GM19351 (cell line): ENCODE results near the gene FAM89A.
"Not testable (repeated sequence)": the region's sequence is repeated elsewhere in the genome, so short reads cannot be mapped to it uniquely, and the experiment has no call there.

Experiments
- ATAC-seq: cut with Tn5 transposase; IDR thresholded peaks from one replicate; pipeline ENCODE4 v1.9.1; 2021; ENCODE audit warnings: mild to moderate bottlenecking, moderate library complexity; ENCODE audit not compliant: unreplicated experiment

Gene FAM89A

DNA sequence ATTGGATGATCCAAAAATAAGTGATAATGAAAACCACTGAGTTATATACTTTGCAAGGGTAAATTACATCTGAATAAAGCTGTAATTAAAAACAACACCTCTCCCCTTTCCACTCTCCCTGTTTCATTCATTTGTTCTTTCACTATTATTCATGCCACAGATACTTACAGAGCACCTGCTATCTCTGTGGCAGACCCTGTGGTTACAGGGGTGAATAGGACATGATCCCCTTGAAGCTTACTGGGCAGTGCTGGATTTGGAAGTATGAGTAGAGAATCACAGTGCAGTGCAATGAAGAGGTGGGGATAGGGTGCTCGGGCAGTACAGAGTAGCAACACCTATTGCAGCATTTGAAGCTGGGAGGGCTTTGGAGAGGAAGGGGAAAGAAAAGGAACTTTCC is 39.4 kb downstream of the FAM89A start:
- no peak for ATAC-seq

DNA sequence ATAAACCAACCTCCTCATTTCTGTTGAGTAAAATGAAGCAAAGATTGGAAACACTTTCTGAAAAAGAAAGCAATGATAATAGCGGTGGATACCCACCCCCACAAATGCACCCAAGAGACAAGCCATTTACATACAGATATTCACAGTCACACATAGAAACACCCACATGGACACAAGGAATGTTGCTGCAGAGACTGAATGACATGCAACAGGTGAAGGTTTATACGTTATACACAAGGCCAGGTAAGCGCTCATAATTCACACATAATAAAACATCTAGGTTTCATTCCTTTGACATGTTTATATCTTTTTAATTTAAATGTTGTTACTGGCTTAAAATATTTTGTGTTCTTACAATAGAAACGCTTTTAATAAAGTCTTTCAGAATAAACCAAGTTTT is 39.9 kb downstream of the FAM89A start:
- no peak for ATAC-seq

DNA sequence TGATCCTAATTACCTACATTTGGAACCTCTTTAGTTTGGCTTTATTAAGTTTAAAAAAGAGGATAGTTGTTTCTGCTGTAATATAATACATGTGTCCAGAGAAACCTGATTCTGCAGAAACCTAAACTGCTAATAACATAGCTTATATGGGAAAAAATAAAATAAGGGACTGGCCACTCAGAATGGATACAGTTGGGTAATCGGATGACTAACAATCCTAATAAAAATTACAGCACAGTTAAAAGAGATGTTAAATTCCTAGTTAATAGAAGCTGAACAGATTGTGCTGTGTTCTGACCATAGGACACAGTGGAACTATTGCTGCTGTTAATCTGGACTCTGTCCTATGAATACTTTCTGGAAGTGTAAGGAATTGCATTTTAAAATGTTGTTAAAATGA is 45.2 kb downstream of the FAM89A start:
- no peak for ATAC-seq

DNA sequence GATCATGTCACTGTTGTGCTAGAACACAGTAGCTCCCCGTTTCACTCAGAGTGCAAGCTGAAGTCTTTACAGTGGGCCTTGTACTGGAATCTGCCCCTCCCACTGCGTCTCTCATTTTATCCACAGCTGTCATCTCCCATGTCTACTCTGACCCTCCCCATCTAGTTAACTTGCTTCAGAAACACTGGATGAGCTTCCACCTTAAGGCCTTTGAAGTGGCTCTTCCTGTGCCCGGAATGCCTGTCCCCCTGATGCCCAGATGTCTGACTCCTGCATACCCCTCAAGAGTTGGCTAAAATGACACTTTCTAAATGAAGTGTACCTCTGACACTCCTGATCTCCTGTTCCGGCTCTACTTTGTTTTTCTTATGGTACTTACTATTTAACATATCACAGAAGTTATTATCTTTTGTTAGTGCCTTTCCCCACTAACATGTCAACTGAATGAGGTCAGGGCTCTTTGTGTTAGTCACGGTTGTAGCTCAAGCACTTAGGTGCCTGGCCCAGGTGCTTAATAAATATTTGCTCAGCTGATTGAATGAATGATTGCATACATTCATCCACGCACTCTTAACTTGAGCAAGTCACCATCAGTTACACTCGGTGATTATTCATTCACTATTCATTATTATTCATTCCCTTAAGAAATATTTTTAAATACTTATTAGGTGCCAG is 47.8 kb downstream of the FAM89A start:
- no peak for ATAC-seq

DNA sequence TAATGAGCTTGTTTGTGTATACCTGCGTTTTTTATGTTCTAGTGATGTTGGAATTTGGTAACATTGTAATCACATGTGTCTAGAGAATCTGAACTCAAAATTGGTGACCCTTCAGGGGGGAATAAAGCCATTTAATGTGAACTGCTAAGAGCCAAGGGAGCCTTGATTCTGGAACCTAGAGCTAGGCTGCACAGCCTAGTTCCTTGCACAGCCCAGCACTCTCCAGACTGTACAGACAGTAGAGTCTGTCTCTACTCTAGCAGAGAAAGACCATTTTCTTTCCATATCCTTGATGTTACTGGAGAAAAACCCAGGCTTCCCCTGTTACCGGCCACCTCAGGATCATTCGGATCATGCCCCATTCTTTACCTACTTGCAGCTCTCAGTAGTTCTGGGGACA is 52.6 kb downstream of the FAM89A start:
- ATAC-seq: no peak

DNA sequence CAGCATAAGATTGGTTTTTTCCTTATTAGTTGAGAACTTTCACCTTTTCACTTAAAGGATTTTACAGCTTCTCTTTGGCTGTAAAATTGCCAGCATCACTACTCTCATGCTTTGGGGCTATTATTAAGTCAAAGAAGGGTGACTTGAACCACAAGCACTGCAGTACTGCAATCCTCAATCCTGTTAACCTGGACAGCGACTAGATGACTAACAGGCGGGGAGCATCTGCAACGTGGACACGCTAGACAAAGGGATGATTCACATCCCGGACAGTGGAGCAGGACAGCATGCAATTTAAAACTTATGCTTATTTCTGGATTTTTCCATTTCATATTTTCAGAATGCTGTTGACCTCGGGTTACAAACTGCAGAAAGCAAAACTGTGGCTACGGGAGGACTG is 53.1 kb downstream of the FAM89A start:
- no peak for ATAC-seq

DNA sequence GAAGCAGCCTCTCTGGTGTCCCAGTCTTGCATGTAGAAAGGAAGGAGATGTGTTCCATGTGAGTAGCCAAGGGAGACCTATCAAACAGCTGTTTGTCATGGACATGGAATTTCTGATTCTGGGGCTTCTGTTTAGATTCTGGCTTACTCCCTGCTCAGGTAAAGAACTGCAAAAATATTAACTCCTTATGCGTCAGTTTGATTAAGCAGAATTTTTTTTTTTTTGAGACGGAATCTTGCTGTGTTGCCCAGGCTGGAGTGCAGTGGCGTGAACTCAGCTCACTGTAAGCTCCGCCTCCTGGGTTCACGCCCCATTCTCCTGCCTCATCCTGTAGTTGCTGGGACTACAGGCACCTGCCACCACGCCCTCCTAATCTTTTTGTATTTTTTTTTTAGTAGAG is 54.3 kb downstream of the FAM89A start:
- no peak for ATAC-seq

DNA sequence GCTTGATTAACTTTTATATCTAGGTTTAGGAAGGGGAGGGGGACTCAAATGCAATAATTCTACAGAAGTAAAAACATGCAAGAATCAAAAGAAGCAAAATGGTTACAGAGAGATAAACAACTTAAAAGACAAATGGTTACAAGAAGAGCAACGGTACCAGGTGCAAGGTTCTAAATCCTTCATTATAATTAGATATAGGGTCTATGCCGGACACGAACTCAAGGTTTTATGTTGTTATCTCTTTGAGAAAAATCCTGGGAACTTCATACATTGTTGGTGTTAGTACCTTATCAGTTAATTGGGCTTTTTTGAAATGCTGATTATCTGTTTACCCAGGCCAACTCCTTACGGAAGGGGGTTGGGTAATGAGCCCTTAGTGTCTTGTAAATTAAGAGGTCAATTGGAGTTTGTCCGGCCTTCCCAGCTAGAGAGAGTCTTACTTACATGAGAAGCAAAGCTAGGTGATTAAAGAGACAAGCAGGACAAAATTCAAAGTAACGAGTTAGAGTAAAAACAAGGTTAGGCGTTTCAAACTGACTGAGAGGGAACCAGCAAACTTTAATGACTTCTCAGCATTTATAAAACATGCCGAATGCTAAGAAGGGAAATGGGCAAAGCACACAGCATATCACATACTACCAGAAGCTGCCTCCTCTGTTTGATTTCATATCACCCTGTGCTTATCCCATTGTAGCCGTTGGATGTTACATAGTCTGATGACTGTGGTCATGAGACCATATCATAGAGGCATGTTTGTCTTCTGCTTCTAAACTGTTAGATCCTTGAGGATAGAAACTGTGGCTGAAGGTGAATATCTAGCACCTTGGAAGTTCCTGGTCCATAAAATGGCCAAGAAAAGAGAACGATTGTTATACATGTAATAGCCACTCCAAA is 55.2 kb downstream of the FAM89A start:
- not testable (repeated sequence) for ATAC-seq

DNA sequence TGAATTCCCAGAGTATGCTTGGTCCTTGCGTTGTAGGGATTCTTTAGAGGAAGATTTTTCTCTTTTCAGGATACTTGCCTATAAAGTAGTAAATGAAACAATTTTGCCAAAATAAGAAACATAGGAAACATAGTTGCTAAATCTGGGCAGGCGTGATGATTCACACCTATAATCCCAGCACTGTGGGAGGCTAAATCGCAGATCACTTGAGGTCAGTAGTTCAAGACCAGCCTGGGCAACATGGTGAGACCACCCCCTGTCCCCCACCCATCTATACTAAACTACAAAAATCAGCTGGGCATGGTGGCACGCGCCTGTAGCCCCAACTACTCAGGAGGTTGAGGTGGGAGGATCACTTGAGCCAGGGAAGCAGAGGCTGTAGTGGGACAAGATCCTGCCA is 56.2 kb downstream of the FAM89A start:
- ATAC-seq: no peak

DNA sequence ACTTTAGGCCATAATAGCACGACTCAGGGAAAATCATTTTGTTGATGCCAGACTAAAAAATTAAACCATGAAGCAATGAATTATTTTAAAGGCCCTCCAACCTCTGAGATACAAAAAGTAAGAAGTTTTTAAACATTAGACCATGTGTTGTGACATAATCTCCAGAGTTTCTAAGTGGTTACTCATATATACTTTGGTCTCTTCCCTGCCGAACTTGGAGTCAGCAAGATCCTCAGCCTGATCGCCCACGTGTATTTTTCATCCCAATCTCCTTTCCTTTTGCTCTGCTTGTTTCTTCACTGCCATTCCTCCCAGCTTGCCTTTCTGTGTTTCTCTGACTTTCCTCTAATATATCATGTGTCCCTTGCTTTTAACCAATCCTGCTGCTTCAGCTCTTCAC is 57.4 kb downstream of the FAM89A start:
- ATAC-seq: no peak

DNA sequence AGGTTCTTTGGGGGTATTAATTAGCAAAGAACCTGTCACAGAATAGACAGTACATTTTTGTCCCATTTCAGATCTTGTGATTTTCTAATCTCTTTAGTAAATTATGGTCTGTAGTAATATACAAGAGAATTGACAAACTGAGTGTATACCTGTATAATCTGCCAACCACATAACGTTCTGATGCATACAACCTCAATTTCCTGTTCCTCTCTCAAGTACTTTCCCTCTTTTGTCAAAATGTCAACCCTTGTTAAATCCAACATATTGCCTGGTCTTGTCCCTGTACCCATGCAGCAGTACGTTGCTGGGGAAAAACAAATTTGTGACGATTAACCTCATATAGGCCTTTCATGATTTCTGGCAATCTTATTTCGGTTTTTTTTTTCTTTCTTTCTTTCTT is 60.1 kb downstream of the FAM89A start:
- no peak for ATAC-seq

DNA sequence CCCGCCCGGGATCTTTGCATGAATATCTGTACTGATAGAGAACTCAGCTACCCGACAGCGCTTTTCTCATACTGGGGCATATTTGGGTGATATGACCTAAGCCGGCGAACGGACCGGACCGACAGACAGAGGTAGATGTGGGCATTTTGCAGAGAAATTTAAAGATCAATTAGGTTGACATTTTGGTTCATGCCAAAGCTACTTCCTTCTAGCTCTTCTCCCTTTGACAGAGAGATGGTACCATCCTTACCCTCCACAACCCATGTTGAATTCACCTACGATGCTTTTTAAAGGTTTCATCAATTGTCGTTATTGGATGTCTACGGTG is 60.7 kb downstream of the FAM89A start:
- no peak for ATAC-seq

DNA sequence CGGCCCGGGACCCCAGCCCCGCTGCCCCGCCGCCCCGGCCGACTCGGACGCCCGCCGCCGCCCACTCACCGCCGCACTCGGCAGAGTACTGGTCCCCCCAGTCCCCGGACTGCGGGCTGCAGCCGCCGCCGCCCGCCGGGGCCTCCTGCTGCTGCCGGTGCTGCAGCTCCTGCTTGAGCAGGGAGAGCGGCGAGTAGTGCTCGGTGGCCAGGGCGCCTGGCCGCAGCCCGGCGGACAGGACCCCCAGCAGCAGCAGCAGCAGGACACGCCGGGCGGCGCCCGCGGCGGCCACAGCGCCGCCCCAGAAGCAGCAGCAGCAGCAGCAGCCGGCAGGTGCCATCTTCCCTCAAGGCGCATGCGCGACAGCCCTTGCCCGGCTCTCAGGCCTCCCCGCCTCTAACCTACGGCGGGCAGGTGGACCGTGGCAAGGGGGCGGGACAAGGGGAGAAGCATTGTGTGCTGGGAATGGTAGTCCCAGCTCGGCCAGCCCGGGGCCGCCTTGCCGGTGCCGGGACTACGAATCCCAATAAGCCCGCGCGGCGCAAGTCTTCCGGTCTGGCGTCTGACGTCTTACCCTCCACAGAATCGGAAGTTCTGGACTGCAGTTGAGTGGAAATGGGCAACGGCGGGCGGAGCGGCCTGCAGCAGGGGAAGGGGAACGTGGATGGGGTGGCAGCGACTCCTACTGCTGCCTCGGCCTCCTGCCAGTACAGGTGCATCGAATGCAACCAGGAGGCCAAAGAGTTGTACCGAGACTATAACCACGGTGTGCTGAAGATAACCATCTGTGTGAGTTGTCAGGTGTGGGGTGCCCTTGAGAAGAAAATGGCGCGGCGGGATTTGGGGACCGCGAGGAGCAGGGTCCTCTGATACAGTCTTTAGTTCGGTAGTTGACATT is 61.3 kb downstream of the FAM89A start, which contains the start of the genes ARV1 and TTC13:
Gene ARV1, plus strand, starts transcription at position 604 of the 898 bp plus-strand sequence. Its CDS starts 12 bp downstream, at position 616.
Gene TTC13, minus strand, starts transcription at position 371 of the 898 bp plus-strand sequence. Its CDS starts 31 bp downstream, at position 340.
- peak; percentile 89 for ATAC-seq

DNA sequence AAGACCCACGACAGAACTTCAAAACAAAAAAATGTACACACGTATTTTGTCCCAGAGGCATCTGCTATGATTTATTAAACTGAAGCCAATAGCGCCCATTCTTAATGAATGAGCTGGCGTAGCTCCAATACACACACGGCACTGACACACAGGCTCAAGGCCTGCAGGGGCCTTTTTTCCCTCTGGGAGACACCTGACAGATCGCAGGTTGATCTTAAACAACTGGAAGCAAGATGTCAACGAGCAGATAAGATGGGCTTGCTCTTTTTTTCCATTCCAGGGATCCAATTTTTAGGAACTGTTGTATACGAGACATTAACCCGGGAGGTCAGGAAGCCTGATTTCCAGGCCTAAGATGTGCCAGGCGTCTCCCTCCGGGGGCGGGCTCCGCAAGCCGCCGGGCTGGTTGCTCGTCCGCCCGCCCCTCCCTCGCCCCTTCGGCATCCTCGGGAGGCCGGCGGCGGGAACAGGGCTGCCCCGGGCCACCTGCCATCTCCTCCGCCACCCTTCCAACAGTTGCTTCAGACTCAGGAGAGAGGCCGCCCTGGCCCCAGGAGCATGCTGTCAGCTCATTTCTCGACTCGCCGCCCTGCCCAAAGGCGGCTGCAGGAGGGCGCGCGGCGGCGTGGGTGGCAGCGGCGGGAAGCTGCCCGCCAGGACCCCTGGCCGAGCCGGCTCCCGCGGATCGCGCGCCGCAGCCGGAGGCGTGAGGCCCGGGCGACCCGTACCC is 62.1 kb downstream of the FAM89A start:
- peak; percentile 6 for ATAC-seq

DNA sequence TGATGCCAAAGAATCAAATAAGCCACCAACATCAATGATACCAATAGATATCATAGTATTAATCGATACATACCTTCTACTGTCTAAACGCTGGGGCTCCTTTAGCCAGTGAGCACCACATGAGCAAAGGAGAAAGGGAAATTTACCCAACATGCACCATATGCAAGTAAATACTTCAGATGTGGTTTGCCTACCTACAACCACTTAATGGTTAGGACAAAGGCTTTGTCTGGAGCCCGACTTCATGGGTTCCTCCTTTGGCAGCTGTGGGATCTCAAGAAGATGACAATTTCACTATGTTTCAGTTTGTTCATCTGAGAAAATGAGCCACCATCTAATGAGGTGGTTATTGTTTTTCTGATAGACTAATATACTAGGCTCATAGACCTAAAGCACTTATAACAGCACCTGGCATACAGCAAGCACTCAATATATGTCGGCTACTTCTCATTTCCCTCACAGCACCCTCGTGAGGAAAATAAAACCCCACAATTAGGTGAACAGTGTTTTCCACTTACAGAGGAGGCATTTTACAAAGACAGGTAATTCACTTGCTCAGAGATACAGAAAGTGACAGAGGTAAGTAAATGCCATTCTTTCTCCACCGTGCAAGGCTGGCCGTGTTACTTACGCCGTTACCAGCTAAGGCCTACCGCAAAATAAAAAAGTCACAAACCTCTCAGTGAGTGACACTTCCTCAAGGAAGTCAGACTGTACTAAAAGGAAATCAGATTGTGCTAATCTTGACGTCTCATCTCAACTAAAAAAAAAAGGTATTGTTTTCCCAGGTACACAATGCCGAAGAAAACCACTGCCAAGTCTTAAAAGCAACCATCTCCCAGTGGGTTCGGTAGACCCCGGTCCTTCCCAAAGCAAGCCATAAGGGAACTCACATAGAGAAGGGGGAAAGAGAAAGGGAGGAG is 63.0 kb downstream of the FAM89A start:
- no peak for ATAC-seq

DNA sequence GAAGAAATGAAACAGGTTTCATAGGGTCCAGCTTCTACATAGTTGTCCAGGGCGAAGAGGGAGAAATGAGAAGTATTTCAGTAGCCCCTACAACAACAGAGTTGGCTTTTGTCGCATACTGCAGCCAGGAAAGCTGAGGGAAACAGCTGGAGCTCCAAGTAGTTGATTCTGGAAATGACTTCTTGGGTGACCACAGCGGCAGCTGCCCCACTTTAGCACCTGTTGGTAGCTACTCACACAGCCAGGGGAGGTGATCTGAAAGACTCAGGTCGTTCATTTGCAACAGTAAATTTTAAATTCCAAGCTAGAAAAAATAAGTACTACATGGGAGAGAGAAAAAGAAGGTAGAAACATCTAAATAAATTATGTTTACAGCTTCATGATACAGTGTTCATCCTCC is 63.7 kb downstream of the FAM89A start:
- no peak for ATAC-seq

DNA sequence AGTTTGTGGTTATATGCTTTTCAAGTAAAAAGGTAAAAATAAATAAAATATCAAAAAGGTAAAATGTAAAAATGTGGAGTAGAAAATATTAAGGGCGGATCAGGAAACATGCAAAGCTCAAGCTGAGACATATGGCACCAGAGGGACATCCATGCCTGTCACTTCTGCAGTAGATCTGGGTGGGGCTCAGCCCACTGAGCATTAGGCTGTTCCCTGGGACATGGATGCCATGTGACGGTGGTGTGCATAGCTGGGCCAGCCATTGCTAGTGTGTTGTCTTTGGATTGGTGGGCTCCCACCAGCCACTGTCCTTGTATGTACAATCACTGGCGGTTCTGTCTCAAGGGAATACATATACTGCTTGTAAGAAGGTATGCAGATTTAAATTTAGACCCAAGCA is 64.4 kb downstream of the FAM89A start:
- ATAC-seq: no peak

DNA sequence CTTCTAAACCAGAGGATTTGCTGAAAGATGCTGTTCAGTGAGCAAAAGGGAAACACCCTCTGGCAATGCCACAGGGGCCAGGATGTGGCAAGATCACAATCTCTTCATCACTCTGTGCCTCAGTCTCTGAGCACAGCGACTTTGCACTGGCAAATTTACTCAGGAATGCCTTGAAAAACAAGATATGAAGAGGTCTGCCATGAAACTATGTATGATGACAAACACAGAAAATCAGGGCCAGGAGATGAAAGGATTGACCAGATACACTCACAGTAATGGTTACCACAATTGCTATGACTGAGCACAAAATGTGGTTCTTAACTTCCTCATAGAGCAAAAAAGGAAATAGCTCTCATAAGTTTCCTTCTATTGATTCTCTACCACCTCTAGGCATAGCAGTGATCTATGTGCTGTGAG is 67.2 kb downstream of the FAM89A start:
- ATAC-seq: peak; percentile 84

DNA sequence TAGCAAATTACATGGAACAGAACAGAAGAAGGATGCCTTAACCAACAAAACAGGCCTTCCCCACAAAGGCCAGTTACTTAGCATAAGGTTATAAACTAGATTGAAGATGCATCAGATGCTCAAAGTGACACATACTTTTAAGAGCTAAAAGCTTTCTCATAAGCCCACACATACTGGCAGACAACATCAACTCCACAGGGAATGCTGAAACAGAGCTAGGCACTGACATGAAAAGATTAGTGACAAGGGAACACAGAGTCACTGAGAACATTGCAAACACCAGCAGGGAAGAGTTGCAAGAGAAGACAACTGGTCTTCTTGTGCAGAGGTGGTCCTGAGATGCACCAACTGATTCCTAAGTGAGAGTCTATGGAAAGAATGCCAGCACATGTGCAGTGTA is 68.3 kb downstream of the FAM89A start:
- no peak for ATAC-seq

DNA sequence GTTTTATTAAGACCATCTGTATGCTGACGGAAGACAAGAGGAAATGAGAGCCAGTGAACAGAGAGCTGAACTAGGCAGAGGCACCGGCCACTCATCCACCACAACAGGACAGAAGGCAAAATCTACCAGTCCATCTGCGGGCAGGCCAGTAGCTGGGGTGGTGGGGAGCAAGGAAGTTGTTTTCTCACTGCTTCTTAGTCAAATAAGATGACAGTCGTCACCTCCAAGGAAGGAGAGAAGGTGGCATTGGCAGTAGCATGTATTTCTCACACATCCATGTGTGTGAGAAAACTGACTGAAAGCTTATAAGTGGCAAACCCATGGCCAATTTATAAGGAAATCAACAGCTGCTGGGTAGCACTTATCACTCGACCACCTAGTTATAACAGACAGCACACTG is 69.6 kb downstream of the FAM89A start:
- ATAC-seq: no peak
